Measurements from ENCODE around the gene OR2M5.

The OR2M5 gene

GRCh38 chr1:248144513-248145198, at the start of gene OR2M5:
OR2M5 (plus strand) TSS chr1:248145148; CDS start chr1:248145148, 0 bp downstream.
- no peak for DNase-seq

GRCh38 chr1:248098529-248098928, 46.4 kb upstream of the OR2M5 start:
- no peak for DNase-seq

- no peak for DNase-seq
These were observed 42.1 kb upstream of the OR2M5 start for GRCh38 chr1:248102847-248103246.

- DNase-seq, result no peak
These were observed 33.8 kb upstream of the OR2M5 start for GRCh38 chr1:248111157-248111556.

GRCh38 chr1:248114890-248115289, 30.1 kb upstream of the OR2M5 start:
- DNase-seq, result no peak

- DNase-seq, result no peak
These were observed 17.3 kb upstream of the OR2M5 start for GRCh38 chr1:248127653-248128052.

GRCh38 chr1:248136811-248137210, 8.1 kb upstream of the OR2M5 start:
- DNase-seq, result no peak

- no peak for DNase-seq
These were observed 4.1 kb upstream of the OR2M5 start for GRCh38 chr1:248140846-248141245.

GRCh38 chr1:248143311-248143710, 1.6 kb upstream of the OR2M5 start:
- DNase-seq, result no peak

- no peak for DNase-seq
These were observed 7.3 kb downstream of the OR2M5 start for GRCh38 chr1:248152056-248152827.

- DNase-seq, result no peak
These were observed 11.0 kb downstream of the OR2M5 start for GRCh38 chr1:248155927-248156326.

GRCh38 chr1:248158758-248159157, 13.8 kb downstream of the OR2M5 start:
- no peak for DNase-seq

GRCh38 chr1:248164031-248164430, 19.1 kb downstream of the OR2M5 start:
- no peak for DNase-seq

- no peak for DNase-seq
These were observed 20.2 kb downstream of the OR2M5 start for GRCh38 chr1:248165186-248165585.

- no peak for DNase-seq
These were observed 29.6 kb downstream of the OR2M5 start, which contains the start of gene OR2M2 for GRCh38 chr1:248174521-248174920. OR2M2 (plus strand) TSS chr1:248174821; CDS start chr1:248179986, 5,165 bp downstream.

GRCh38 chr1:248183996-248184395, 39.0 kb downstream of the OR2M5 start:
- DNase-seq, result no peak

- no peak for DNase-seq
These were observed 42.4 kb downstream of the OR2M5 start for GRCh38 chr1:248187363-248187762.

- no peak for DNase-seq
These were observed 44.1 kb downstream of the OR2M5 start for GRCh38 chr1:248189026-248189425.

- DNase-seq, result no peak
These were observed 49.2 kb downstream of the OR2M5 start for GRCh38 chr1:248194117-248194516.

All from activated naive CD4-positive, alpha-beta T cell treated with Interleukin-2 at 50 U/mL for 16 hours (primary cell).